Stimulated activated naive CD4-positive, alpha-beta T cell (primary cell): ENCODE results near the gene SLC25A36.

Source experiments
- DNase-seq, 6 experiments: peaks; one replicate each; lab custom pipeline; 2025; lab: John Stamatoyannopoulos, UW

SLC25A36 gene, protein sequence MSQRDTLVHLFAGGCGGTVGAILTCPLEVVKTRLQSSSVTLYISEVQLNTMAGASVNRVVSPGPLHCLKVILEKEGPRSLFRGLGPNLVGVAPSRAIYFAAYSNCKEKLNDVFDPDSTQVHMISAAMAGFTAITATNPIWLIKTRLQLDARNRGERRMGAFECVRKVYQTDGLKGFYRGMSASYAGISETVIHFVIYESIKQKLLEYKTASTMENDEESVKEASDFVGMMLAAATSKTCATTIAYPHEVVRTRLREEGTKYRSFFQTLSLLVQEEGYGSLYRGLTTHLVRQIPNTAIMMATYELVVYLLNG

GRCh38 chr3:140941434-140942220 is at the start of gene SLC25A36:
Gene SLC25A36, plus strand, starts transcription at chr3:140941836. Its CDS starts 219 bp downstream, at chr3:140942055.
- DNase-seq = peak; percentile 89 to 96 (median 92)

GRCh38 chr3:140896997-140897396 is 44.6 kb upstream of the SLC25A36 start:
- DNase-seq = no peak

GRCh38 chr3:140898340-140899180 is 43.1 kb upstream of the SLC25A36 start:
- DNase-seq = peak in 2 of 6 experiments; percentile 38 to 39

DNA sequence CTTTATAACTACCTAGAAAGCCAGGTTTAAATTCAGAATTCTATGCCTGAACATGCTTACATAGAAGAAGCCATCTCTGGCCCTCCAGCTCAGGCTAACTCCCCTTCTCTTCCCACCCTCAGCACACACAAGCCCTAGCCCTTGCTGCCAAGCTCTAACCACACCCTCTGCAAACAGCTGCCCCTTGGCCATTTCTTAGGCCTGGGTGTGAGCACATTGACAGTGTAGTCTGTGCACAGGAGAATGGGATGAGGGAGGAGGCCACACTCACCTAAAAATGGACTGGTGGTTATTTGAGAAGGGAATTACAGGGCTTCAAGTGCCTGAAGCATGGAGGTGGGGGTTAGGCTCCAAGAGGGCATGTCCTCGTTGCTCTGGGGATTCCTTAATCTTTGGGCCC is 42.3 kb upstream of the SLC25A36 start:
- DNase-seq = no peak

- DNase-seq = no peak
Measured at GRCh38 chr3:140902791-140903190, 38.8 kb upstream of the SLC25A36 start.

- DNase-seq = no peak
Measured at GRCh38 chr3:140903196-140903595, 38.4 kb upstream of the SLC25A36 start.

DNA sequence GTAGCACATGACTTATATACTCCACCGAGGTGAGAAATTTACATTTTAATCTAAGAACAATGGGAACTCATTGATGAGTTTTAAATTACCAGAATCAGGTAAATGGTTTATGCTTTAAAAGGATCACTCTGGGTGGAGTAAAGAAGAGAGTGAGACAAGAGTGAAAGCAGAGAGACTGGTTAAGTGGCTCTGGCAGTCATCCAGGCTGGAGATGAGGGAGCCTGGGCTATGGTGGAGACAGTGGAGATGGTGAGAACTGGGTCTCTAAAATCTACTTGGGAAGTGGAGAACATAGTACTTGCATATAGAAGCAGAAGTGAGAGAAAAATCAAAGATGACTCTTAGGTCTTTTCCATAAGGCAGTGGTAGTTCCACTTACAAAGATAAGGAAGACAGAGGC is 37.1 kb upstream of the SLC25A36 start:
- DNase-seq = no peak

GRCh38 chr3:140905559-140905958 is 36.1 kb upstream of the SLC25A36 start:
- no peak for DNase-seq

- no peak for DNase-seq
Measured at GRCh38 chr3:140906785-140907184, 34.9 kb upstream of the SLC25A36 start.

GRCh38 chr3:140910860-140911259 is 30.8 kb upstream of the SLC25A36 start:
- no peak for DNase-seq

GRCh38 chr3:140911822-140912221 is 29.8 kb upstream of the SLC25A36 start:
- DNase-seq = no peak

- no peak for DNase-seq
Measured at GRCh38 chr3:140913728-140914127, 27.9 kb upstream of the SLC25A36 start.

DNA sequence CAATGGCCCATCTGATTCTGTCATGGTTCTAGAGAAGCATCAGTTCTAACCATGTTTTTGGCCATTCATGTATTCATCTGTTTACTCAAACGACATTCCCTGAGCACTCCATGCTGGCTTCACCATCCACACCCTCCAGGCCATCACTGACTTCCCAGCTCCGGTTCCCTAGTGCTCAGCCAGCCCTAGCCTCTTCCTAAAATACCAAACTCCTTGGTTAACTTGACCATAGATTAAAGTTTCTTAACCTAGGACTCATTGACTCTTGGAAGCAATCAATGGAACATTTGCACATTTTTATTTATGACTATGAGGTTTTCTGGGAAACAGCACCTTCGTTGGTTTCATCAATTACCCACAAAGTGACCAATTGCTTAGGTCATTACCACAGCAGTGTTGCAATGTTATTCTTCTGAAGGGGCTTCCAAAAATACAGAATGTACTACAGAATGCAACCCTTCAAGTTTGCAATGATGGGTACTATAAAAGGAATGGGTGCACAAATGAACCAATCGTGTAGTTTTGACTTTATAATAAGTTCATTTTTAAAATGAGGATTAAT is 27.2 kb upstream of the SLC25A36 start:
- DNase-seq = no peak

GRCh38 chr3:140916603-140917002 is 25.0 kb upstream of the SLC25A36 start:
- DNase-seq = no peak

- no peak for DNase-seq
Measured at GRCh38 chr3:140917772-140918171, 23.9 kb upstream of the SLC25A36 start.

DNA sequence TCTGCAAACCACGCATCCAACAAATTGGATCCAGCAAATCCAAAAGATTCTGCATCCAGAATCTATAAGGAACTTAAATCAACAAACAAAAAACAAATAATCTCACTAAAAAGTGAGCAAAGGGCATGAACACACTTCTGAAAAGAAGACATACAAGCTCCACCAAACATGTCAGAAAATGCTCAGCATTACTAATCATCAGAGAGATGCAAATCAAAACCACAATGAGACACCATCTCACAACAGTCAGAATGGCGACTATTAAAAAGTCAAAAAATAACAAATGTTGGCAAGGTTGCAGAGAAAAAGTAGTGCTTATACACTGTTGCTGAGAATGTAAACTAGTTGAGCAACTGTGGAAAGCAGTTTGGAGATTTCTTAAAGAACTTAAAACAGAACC is 21.6 kb upstream of the SLC25A36 start:
- DNase-seq = no peak

GRCh38 chr3:140922634-140923033 is 19.0 kb upstream of the SLC25A36 start:
- peak in 1 of 6 experiments; percentile 10 for DNase-seq

GRCh38 chr3:140924097-140924873 is 17.4 kb upstream of the SLC25A36 start:
- DNase-seq = no peak

DNA sequence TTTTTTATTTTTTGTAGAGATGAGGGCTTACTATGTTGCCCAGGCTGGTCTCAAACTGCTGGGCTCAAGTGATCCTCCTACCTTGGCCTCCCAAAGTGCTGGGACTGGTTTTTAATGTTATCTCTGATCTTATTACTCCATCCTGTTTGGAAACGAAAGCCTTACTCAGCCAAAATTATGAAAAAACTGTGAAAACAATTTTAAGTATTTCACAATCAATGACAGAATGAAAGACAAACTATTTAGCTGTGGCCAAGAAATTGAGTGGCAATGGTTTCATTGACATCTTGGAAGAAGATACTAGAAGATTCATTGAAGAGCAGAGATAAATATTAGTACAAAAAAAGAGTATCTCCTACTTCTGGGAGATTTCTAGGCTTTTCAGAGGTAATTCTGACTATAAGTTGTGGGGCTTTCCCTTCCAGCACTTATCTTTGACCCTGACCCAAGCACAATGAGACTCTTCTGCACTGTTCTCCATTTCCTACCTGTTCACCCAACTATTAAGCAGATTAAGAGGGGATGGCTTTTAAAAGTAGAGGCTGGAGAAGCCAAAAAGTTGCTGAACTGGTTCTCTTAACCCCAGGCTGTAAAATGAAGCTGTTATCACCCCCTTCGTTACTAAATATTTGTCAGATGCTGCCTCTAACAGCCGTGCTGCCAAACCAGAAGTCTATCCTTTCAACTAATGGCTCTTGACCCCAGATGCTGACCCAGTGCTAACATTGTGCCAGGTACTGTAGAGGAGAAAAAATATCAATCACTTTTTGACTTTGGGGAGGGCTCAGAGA is 14.2 kb upstream of the SLC25A36 start:
- no peak for DNase-seq

- no peak for DNase-seq
Measured at GRCh38 chr3:140929446-140929845, 12.2 kb upstream of the SLC25A36 start.
